RWPE2 (cell line): ENCODE results near the gene KIF26B.
"Not testable (repeated sequence)": the region's sequence is repeated elsewhere in the genome, so short reads cannot be mapped to it uniquely, and the experiment has no call there.

Experiments
- ATAC-seq: fragments of 200-7000 bp; cut with Tn5 transposase; 3 replicates; pipeline ENCODE4 v1.9.1; 2021; ENCODE audit warnings: low read depth
- DNase-seq: peaks from one replicate; pipeline ENCODE4 v3.0.0-alpha.2; 2020; ENCODE audit warnings: low spot score
- H3K27ac ChIP-seq: fragments of 450-650 bp; 2 replicates; pipeline ENCODE4 v1.5.1; 2017; ENCODE audit warnings: mild to moderate bottlenecking; ENCODE audit not compliant: poor library complexity, severe bottlenecking
- H3K27me3 ChIP-seq: fragments of 250-450 bp; sonication (Bioruptor Pico); 2 replicates; pipeline ENCODE4 v1.5.1; 2021; ENCODE audit warnings: mild to moderate bottlenecking, moderate library complexity; ENCODE audit not compliant: insufficient read depth, poor library complexity, severe bottlenecking
- H3K36me3 ChIP-seq: fragments of 250-450 bp; sonication (Bioruptor Pico); 2 replicates; pipeline ENCODE4 v1.5.1; 2020; ENCODE audit warnings: low read depth, mild to moderate bottlenecking, moderate library complexity
- H3K4me1 ChIP-seq: fragments of 250-450 bp; sonication (Bioruptor Pico); 2 replicates; pipeline ENCODE4 v1.5.1; 2021; ENCODE audit warnings: mild to moderate bottlenecking, moderate library complexity; ENCODE audit not compliant: insufficient read depth, poor library complexity, severe bottlenecking
- H3K4me3 ChIP-seq: fragments of 250-450 bp; sonication (Bioruptor Pico); 2 replicates; pipeline ENCODE4 v1.5.1; 2021; ENCODE audit warnings: mild to moderate bottlenecking, moderate library complexity; ENCODE audit not compliant: severe bottlenecking
- H3K9me3 ChIP-seq: fragments of 250-450 bp; sonication (Bioruptor Pico); 2 replicates; pipeline ENCODE4 v1.5.1; 2021; ENCODE audit warnings: mild to moderate bottlenecking, moderate library complexity; ENCODE audit not compliant: severe bottlenecking
- TF ChIP-seq, protein P1 (sequence below): fragments of 450-650 bp; IDR thresholded peaks from one replicate; pipeline ENCODE4 v1.5.1; 2017; ENCODE audit warnings: mild to moderate bottlenecking, moderate library complexity; ENCODE audit not compliant: poor library complexity, severe bottlenecking

Gene KIF26B

DNA sequence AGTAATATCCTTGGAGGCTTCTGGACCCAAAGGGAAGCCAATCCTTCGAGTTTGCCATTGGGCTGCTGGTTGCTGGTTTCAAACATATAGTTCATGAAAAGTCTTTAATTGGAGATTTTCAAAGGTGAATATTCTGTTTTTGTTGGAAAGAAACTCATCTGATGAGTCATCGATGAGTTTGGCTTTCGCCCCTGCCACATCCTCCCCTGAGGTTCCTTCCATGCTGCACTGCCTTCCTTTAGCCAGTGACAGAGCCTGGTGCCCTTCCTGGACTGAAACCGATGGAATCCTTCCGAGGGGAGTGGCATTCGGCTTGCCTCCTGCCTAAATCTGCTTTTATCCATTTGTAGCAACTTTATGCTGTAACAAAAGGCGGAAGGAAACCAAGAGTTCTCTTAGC lies 550.0 kb downstream of the KIF26B start:
- H3K4me3 ChIP-seq, result no peak overlapping the region
- H3K4me1 ChIP-seq, result no peaks in the 10 kb centered on the region
- DNase-seq (no peak), ATAC-seq (no peak)
- no peak overlapping the region for H3K27ac ChIP-seq
- no peaks in the 10 kb centered on the region for H3K36me3 ChIP-seq
- TF ChIP-seq, protein P1, sequence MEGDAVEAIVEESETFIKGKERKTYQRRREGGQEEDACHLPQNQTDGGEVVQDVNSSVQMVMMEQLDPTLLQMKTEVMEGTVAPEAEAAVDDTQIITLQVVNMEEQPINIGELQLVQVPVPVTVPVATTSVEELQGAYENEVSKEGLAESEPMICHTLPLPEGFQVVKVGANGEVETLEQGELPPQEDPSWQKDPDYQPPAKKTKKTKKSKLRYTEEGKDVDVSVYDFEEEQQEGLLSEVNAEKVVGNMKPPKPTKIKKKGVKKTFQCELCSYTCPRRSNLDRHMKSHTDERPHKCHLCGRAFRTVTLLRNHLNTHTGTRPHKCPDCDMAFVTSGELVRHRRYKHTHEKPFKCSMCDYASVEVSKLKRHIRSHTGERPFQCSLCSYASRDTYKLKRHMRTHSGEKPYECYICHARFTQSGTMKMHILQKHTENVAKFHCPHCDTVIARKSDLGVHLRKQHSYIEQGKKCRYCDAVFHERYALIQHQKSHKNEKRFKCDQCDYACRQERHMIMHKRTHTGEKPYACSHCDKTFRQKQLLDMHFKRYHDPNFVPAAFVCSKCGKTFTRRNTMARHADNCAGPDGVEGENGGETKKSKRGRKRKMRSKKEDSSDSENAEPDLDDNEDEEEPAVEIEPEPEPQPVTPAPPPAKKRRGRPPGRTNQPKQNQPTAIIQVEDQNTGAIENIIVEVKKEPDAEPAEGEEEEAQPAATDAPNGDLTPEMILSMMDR, result no peak
- no peaks in the 10 kb centered on the region for H3K9me3 ChIP-seq
- no peaks in the 10 kb centered on the region for H3K27me3 ChIP-seq

DNA sequence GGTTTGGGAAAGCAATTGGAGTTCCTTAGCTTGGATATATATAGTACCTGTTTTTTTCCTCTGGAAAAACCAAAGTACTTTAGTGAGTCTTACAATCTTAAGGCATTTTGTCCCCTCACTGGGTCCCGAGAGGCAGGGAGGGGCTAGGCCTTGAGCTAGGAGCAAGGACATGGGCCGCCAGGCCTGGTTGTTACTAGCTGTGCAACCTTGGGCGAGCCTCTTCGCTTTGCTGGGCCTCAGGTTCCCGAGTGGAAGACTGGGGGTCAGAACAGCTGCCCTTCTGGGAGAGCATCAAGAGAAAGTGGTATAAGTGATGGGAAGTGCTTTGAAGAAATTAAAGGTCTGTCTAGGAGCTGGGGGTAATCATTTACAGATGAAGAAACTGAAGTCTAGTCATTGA lies 553.2 kb downstream of the KIF26B start:
- no peak for DNase-seq
- no peaks in the 10 kb centered on the region for H3K27me3 ChIP-seq
- H3K27ac ChIP-seq, result no peak overlapping the region
- H3K9me3 ChIP-seq, result no peaks in the 10 kb centered on the region
- TF ChIP-seq, protein P1, result no peak
- ATAC-seq, result no peak
- no peaks in the 10 kb centered on the region for H3K4me1 ChIP-seq
- no peak overlapping the region for H3K4me3 ChIP-seq
- no peaks in the 10 kb centered on the region for H3K36me3 ChIP-seq

DNA sequence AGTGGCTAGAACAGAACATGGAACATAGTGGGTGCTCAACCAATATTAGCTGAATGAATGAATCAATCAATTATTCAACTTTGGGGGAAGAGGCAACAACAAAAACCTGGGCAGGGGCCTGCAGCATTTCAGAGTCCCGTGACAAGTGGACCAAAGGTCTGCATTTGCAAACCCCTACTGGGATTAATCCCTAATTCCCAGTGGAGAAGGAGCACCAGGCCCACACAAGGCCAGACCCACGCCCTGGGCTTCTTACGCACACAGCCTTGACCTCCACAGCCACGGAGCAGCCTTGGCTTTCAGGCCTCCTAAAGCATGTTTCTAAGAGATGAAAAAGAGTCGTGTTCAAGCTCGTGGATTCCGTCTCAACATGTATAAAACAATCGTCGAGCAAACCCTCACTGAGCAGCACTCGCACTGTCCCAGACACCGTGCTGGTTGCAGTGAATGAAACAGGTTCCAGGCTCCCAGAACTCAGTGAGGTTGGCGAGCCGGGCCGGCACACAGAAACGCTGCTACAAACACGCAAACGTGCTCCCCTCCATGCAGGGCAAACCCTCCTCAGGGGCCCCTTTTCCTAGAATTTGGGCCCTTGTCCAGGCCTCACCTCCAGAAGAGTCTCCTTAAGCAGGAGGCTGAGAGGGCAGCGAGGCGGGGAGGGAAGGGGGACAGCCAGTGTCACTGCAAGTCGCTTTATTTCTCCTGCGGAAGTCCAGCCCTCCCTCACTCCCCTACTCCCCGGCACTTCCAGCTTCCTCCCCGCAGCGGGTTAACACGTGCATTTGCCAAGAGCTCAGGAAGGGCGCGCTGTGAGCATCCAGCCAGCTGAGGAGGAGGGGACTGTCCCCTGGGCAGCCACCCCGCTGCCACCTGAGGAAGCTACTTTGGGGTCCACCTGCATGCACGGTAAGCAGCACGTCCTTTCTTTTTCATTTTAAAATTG lies 556.4 kb downstream of the KIF26B start:
- no peaks in the 10 kb centered on the region for H3K4me1 ChIP-seq
- TF ChIP-seq, protein P1, result no peak
- DNase-seq (no peak), ATAC-seq (no peak)
- no peaks in the 10 kb centered on the region for H3K27me3 ChIP-seq
- H3K4me3 ChIP-seq, result no peak overlapping the region
- no peaks in the 10 kb centered on the region for H3K9me3 ChIP-seq
- no peaks in the 10 kb centered on the region for H3K36me3 ChIP-seq
- H3K27ac ChIP-seq, result no peak overlapping the region

DNA sequence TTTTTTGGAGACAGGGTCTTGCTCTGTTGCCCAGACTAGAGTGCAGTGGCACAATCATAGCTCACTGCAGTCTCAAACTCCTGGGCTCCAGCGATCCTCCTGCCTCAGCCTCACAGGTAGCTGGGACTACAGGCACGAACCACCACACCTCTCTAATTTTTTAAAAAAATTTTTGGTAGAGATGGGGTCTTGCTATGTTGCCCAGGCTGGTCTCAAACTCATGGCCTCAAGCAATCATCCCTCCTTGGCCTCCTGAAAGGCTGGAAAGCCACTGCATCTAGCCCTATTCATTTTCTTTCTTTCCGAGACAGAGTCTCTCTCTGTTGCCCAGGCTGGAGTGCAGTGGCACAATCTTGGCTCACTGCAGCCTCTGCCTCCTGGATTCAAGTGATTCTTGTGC lies 559.2 kb downstream of the KIF26B start:
- H3K36me3 ChIP-seq, H3K4me3 ChIP-seq, H3K4me1 ChIP-seq, H3K9me3 ChIP-seq, H3K27me3 ChIP-seq, H3K27ac ChIP-seq, DNase-seq, ATAC-seq: not testable (repeated sequence)

DNA sequence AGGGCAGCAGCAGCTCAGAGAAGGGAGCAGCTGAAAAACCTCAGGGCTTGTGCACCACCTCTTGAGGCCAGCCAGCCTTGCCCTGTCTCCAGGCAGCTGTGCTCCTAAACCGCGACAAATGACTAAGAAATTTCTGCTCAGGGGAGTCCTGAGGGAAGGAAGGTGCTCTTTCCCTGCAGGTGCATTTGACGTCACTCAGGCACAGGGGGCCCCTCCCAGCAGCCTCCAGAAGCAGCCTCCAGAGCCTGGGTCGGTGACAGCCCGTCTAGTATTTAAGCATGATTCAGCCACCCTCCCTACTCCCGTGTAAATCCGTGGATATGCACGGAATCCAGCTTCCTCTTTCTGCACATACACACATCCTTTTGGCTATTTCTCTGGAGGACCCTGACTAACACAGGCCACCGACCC lies 560.5 kb downstream of the KIF26B start:
- H3K27me3 ChIP-seq, result no peaks in the 10 kb centered on the region
- ATAC-seq, result peak; percentile 18; the same call in 1 of the 3 replicates
- no peak for DNase-seq

More for the DNA sequence above, 560.5 kb downstream of the KIF26B start:
- TF ChIP-seq, protein P1, result no peak
- Histone ChIP-seq H3K4me3 (no peak overlapping the region), H3K36me3 (no peaks in the 10 kb centered on the region), H3K4me1 (no peaks in the 10 kb centered on the region), H3K27ac (no peak overlapping the region), H3K9me3 (no peaks in the 10 kb centered on the region)
